Neuronal stem cell (in vitro differentiated cells): ENCODE results near the gene PTPRZ1.
A peak's percentile ranks its signal among the peaks of the same experiment; 100 is the strongest.

Experiments
- DNase-seq: peaks from one replicate; pipeline ENCODE4 v3.0.0-alpha.2; 2013; ENCODE audit warnings: low spot score
- H2AFZ ChIP-seq: one replicate; pipeline ENCODE4 v1.6.1; 2013; ENCODE audit warnings: mild to moderate bottlenecking, low read length, inconsistent platforms
- H2AK5ac ChIP-seq: 2 replicates; pipeline ENCODE4 v1.6.1; 2013; ENCODE audit warnings: low read depth, mild to moderate bottlenecking, inconsistent platforms, low read length, moderate library complexity, mixed read lengths
- H2BK120ac ChIP-seq: 2 replicates; pipeline ENCODE4 v1.6.1; 2013; ENCODE audit warnings: low read depth, mild to moderate bottlenecking, inconsistent platforms, low read length, moderate library complexity, mixed read lengths
- H2BK12ac ChIP-seq: one replicate; pipeline ENCODE4 v1.6.1; 2013; ENCODE audit warnings: low read length, inconsistent platforms
- H2BK15ac ChIP-seq: 2 replicates; pipeline ENCODE4 v1.6.1; 2013; ENCODE audit warnings: mild to moderate bottlenecking, low read length, inconsistent platforms, mixed read lengths
- H2BK5ac ChIP-seq: one replicate; pipeline ENCODE4 v1.6.1; 2013; ENCODE audit warnings: inconsistent platforms, mild to moderate bottlenecking, low read length, moderate library complexity
- H3K14ac ChIP-seq: one replicate; pipeline ENCODE4 v1.6.1; 2013; ENCODE audit warnings: low read length, inconsistent platforms
- H3K18ac ChIP-seq: 2 replicates; pipeline ENCODE4 v1.6.1; 2013; ENCODE audit warnings: low read length, inconsistent platforms
- H3K23ac ChIP-seq: 2 replicates; pipeline ENCODE4 v1.6.1; 2013; ENCODE audit warnings: low read depth, mild to moderate bottlenecking, mixed read lengths, low read length, inconsistent platforms; ENCODE audit not compliant: poor library complexity
- H3K27ac ChIP-seq: replicated peaks from 3 replicates; pipeline ENCODE4 v1.5.1; 2013; ENCODE audit warnings: low read length, inconsistent platforms
- H3K27me3 ChIP-seq, 3 experiments: 2 replicates each; pipeline ENCODE4 v1.6.1; 2013; ENCODE audit warnings: low read length in 3 of 3, mild to moderate bottlenecking in 2 of 3, inconsistent platforms in 1 of 3, low read depth in 1 of 3, mixed read lengths in 1 of 3, moderate library complexity in 1 of 3; ENCODE audit not compliant: control insufficient read depth in 3 of 3, insufficient read depth in 3 of 3
- H3K36me3 ChIP-seq, 2 donors: replicated peaks in 1 of 2; 2 replicates each; pipeline ENCODE4 v1.6.1; 2013; ENCODE audit warnings: low read length in 2 of 2; ENCODE audit not compliant: control insufficient read depth in 2 of 2, insufficient read depth in 2 of 2
- H3K4ac ChIP-seq: 2 replicates; pipeline ENCODE4 v1.6.1; 2013; ENCODE audit warnings: inconsistent platforms, mild to moderate bottlenecking, low read length, moderate library complexity
- H3K4me1 ChIP-seq, 2 donors: 1 replicate in 1 of 2; 2 replicates in 1 of 2; pipeline ENCODE4 v1.6.1; 2013; ENCODE audit warnings: low read length in 2 of 2, low read depth in 1 of 2; ENCODE audit not compliant: control insufficient read depth in 2 of 2, insufficient read depth in 1 of 2
- H3K4me2 ChIP-seq: one replicate; pipeline ENCODE4 v1.6.1; 2013; ENCODE audit warnings: mild to moderate bottlenecking, low read length, inconsistent platforms; ENCODE audit not compliant: insufficient read depth, poor library complexity, severe bottlenecking
- H3K4me3 ChIP-seq, 2 donors: 2 replicates each; pipeline ENCODE4 v1.5.1; 2013; ENCODE audit warnings: low read length in 2 of 2, mild to moderate bottlenecking in 2 of 2, inconsistent platforms in 1 of 2, moderate library complexity in 1 of 2
- H3K79me1 ChIP-seq: one replicate; pipeline ENCODE4 v1.6.1; 2013; ENCODE audit warnings: low read depth, mild to moderate bottlenecking, inconsistent platforms, low read length, moderate library complexity
- H3K9ac ChIP-seq: one replicate; pipeline ENCODE4 v1.6.1; 2013; ENCODE audit warnings: mild to moderate bottlenecking, low read depth, low read length, inconsistent platforms; ENCODE audit not compliant: poor library complexity
- H3K9me3 ChIP-seq, 2 donors: replicated peaks in 1 of 2; 2 replicates each; pipeline versions ENCODE3 to v1.6.1; 2013; ENCODE audit warnings: low read length in 2 of 2, mild to moderate bottlenecking in 2 of 2, inconsistent platforms in 1 of 2, low read depth in 1 of 2, mixed read lengths in 1 of 2, moderate library complexity in 1 of 2; ENCODE audit not compliant: control insufficient read depth in 2 of 2, insufficient read depth in 1 of 2
- H4K8ac ChIP-seq: one replicate; pipeline ENCODE4 v1.6.1; 2013; ENCODE audit warnings: low read depth, mild to moderate bottlenecking, inconsistent platforms, low read length, moderate library complexity
- H4K91ac ChIP-seq: one replicate; pipeline ENCODE4 v1.6.1; 2013; ENCODE audit warnings: low read length, low read depth, mild to moderate bottlenecking, inconsistent platforms; ENCODE audit not compliant: poor library complexity
- WGBS, 2 donors: extraction: QIAGEN DNeasy Blood & Tissue Kit; methylation state at CpG; one replicate each; pipeline ENCODE4 v1.1.7; 2013; ENCODE audit warnings: missing lambda C conversion rate in 2 of 2, mixed read lengths in 1 of 2; ENCODE audit not compliant: insufficient read length in 2 of 2, insufficient replicate concordance in 1 of 2; ENCODE audit errors: extremely low coverage in 2 of 2; 5-methylcytosine and 5-hydroxymethylcytosine counted together

Gene PTPRZ1

GRCh38 chr7:122072924-122073599 is 200.1 kb downstream of the PTPRZ1 start:
- H4K8ac ChIP-seq: no peak overlapping the region
- peaks cover 0 to 11% of the 10 kb centered on the region in 2 donors for H3K9me3 ChIP-seq
- no peak overlapping the region for H2BK5ac ChIP-seq
- H3K4me3 ChIP-seq: no peak overlapping the region
- H3K4me1 ChIP-seq: peaks cover 0 to 2% of the 10 kb centered on the region in 2 donors
- H3K79me1 ChIP-seq: no peaks in the 10 kb centered on the region
- H4K91ac ChIP-seq: no peak overlapping the region
- no peak overlapping the region for H2BK15ac ChIP-seq
- H2AK5ac ChIP-seq: no peak overlapping the region
- no peak overlapping the region for H3K14ac ChIP-seq
- DNase-seq: no peak
- no peak overlapping the region for H3K18ac ChIP-seq
- H3K4me2 ChIP-seq: no peak overlapping the region
- H3K27ac ChIP-seq: no peak overlapping the region
- H2BK12ac ChIP-seq: no peak overlapping the region
- no peak overlapping the region for H2BK120ac ChIP-seq
- no CpG with 5 or more reads among the region's 6 CpGs for WGBS, 2 donors
- no peak overlapping the region for H3K9ac ChIP-seq
- H3K4ac ChIP-seq: no peak overlapping the region
- H3K23ac ChIP-seq: no peak overlapping the region
- H3K36me3 ChIP-seq: peaks cover 8 to 51% of the 10 kb centered on the region in 2 donors
- H2AFZ ChIP-seq: no peak overlapping the region
- no peaks in the 10 kb centered on the region for H3K27me3 ChIP-seq

GRCh38 chr7:122073635-122074034 is 200.7 kb downstream of the PTPRZ1 start:
- no peak overlapping the region for H3K4me2 ChIP-seq
- no peak overlapping the region for H2BK120ac ChIP-seq
- WGBS, 2 donors: 100% methylated on average over 1 of the region's 3 CpGs; no CpG with 5 or more reads in 1 of the 2 donors
- H3K4me1 ChIP-seq: peaks cover 0 to 2% of the 10 kb centered on the region in 2 donors
- no peak overlapping the region for H3K4me3 ChIP-seq
- H3K14ac ChIP-seq: no peak overlapping the region
- no peak overlapping the region for H3K9ac ChIP-seq
- no peak overlapping the region for H3K4ac ChIP-seq
- no peak overlapping the region for H2BK15ac ChIP-seq
- peaks cover 8 to 57% of the 10 kb centered on the region in 2 donors for H3K36me3 ChIP-seq
- DNase-seq: no peak
- no peak overlapping the region for H2AK5ac ChIP-seq
- no peak overlapping the region for H3K27ac ChIP-seq
- H4K91ac ChIP-seq: no peak overlapping the region
- no peak overlapping the region for H2AFZ ChIP-seq
- no peak overlapping the region for H3K18ac ChIP-seq
- H2BK12ac ChIP-seq: no peak overlapping the region
- H3K27me3 ChIP-seq: no peaks in the 10 kb centered on the region
- H4K8ac ChIP-seq: no peak overlapping the region
- no peak overlapping the region for H2BK5ac ChIP-seq
- no peaks in the 10 kb centered on the region for H3K79me1 ChIP-seq
- no peak overlapping the region for H3K23ac ChIP-seq
- peaks cover 0 to 11% of the 10 kb centered on the region in 2 donors for H3K9me3 ChIP-seq

- H3K4me3 ChIP-seq: no peak overlapping the region
- H3K14ac ChIP-seq: no peak overlapping the region
- peaks cover 3 to 8% of the 10 kb centered on the region in 2 donors for H3K4me1 ChIP-seq
- H2AFZ ChIP-seq: no peak overlapping the region
- H3K9me3 ChIP-seq: peaks cover 3 to 14% of the 10 kb centered on the region in 2 donors
- no peak overlapping the region for H2BK12ac ChIP-seq
- H3K79me1 ChIP-seq: no peaks in the 10 kb centered on the region
- H3K23ac ChIP-seq: no peak overlapping the region
- H3K27me3 ChIP-seq: no peaks in the 10 kb centered on the region
- H4K8ac ChIP-seq: no peak overlapping the region
- H2BK5ac ChIP-seq: no peak overlapping the region
- no peak for DNase-seq
- no peak overlapping the region for H4K91ac ChIP-seq
- no peak overlapping the region for H3K18ac ChIP-seq
- no peak overlapping the region for H3K27ac ChIP-seq
- no peak overlapping the region for H2BK15ac ChIP-seq
- no peak overlapping the region for H3K4ac ChIP-seq
- no peak overlapping the region for H2AK5ac ChIP-seq
- H2BK120ac ChIP-seq: no peak overlapping the region
- peaks cover 24 to 94% of the 10 kb centered on the region in 2 donors for H3K36me3 ChIP-seq
- H3K9ac ChIP-seq: no peak overlapping the region
- no peak overlapping the region for H3K4me2 ChIP-seq
Measured at GRCh38 chr7:122082160-122082559, 209.2 kb downstream of the PTPRZ1 start.

- H2BK12ac ChIP-seq: no peak overlapping the region
- H4K8ac ChIP-seq: no peak overlapping the region
- no peak overlapping the region for H2BK5ac ChIP-seq
- no peak overlapping the region for H3K4ac ChIP-seq
- no peak overlapping the region for H3K4me2 ChIP-seq
- no peaks in the 10 kb centered on the region for H3K27me3 ChIP-seq
- H3K27ac ChIP-seq: no peak overlapping the region
- no peak overlapping the region for H3K23ac ChIP-seq
- H3K18ac ChIP-seq: no peak overlapping the region
- peaks cover 3 to 14% of the 10 kb centered on the region in 2 donors for H3K9me3 ChIP-seq
- peak; percentile 11 for DNase-seq
- peaks cover 20 to 94% of the 10 kb centered on the region in 2 donors for H3K36me3 ChIP-seq
- H3K79me1 ChIP-seq: no peaks in the 10 kb centered on the region
- H2BK120ac ChIP-seq: no peak overlapping the region
- H3K4me3 ChIP-seq: no peak overlapping the region
- no peak overlapping the region for H3K14ac ChIP-seq
- peaks cover 3 to 8% of the 10 kb centered on the region in 2 donors for H3K4me1 ChIP-seq
- no peak overlapping the region for H2AK5ac ChIP-seq
- H4K91ac ChIP-seq: no peak overlapping the region
- WGBS, 2 donors: no CpG with 5 or more reads among the region's 2 CpGs
- no peak overlapping the region for H3K9ac ChIP-seq
- H2AFZ ChIP-seq: no peak overlapping the region
- no peak overlapping the region for H2BK15ac ChIP-seq
Measured at GRCh38 chr7:122082670-122083069, 209.7 kb downstream of the PTPRZ1 start.
